ENCODE results near the gene NES. TPM values are rescaled to one million over a fixed set of nuclear protein-coding genes. Genes with fewer than 3 reads are reported as not detected.

NES gene
- total RNA-seq, 2 experiments from 2014 or later: not detected

GRCh38 chr1:156658496-156658895 is 18.7 kb downstream of the NES start:
- POLR2A ChIA-PET: no interaction called here

GRCh38 chr1:156657741-156658319 is 19.4 kb downstream of the NES start:
- ChIA-PET CTCF (interaction anchor here (0.6 to 8.6 kb wide), 13 partner anchors 9 to 157 kb away, joined by 3 to 119 read pairs (median 5); partner anchors contain the start of genes CRABP2, HAPLN2, MEF2D and NES), POLR2A (no interaction called here)

More at GRCh38 chr1:156658496-156658895, 18.7 kb downstream of the NES start:
- CTCF ChIA-PET: interaction anchor here (0.6 to 8.6 kb wide), 11 partner anchors 9 to 53 kb away, joined by 3 to 119 read pairs (median 5); partner anchors contain the start of genes CRABP2, HAPLN2 and NES

- CTCF ChIA-PET: interaction anchor here (0.7 to 8.6 kb wide), 16 partner anchors 8 to 156 kb away, joined by 3 to 119 read pairs (median 4); partner anchors contain the start of genes CRABP2, HAPLN2, MEF2D and NES
These were observed 20.1 kb downstream of the NES start for GRCh38 chr1:156656806-156657740.

GRCh38 chr1:156655904-156656516 is 21.2 kb downstream of the NES start:
- ChIA-PET CTCF (interaction anchor here (0.7 to 8.6 kb wide), 8 partner anchors 9 to 70 kb away, joined by 3 to 119 read pairs (median 4); partner anchors contain the start of gene CRABP2), POLR2A (no interaction called here)

More at GRCh38 chr1:156656806-156657740, 20.1 kb downstream of the NES start:
- POLR2A ChIA-PET: no interaction called here

GRCh38 chr1:156655151-156655903 is 21.9 kb downstream of the NES start:
- CTCF ChIA-PET: interaction anchor here (2.2 to 8.6 kb wide), 2 partner anchors 29 to 71 kb away, joined by 5 to 119 read pairs; no protein-coding TSS in a partner anchor
- POLR2A ChIA-PET: no interaction called here

DNA sequence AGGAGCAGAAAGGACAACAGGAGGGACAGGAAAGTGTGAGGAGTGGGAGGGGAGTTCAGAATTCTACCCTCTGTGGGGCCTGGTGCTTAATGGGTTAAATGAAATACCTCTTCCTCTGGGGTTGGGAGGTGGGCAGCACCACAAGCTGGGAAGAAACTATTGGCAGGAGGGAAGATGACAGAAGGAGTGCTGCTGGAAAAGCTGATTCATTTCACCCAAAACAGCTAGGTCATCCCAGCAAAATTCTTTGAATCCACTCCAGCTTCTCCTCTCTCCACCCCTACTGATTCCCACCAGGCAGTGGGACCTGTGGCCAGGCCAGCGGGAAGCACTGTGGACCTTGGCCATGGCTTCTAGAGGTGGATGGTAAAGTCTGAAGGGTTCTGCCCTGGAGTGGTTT is 22.5 kb downstream of the NES start:
- CTCF ChIA-PET: interaction anchor here (2.2 to 8.6 kb wide), 2 partner anchors 29 to 72 kb away, joined by 5 to 119 read pairs; no protein-coding TSS in a partner anchor
- POLR2A ChIA-PET: no interaction called here

GRCh38 chr1:156652992-156653355 is 24.2 kb downstream of the NES start:
- ChIA-PET CTCF (interaction anchor here (0.8 to 1.5 kb wide), 4 partner anchors 29 to 73 kb away, joined by 3 to 6 read pairs (median 3); no protein-coding TSS in a partner anchor), POLR2A (no interaction called here)

DNA sequence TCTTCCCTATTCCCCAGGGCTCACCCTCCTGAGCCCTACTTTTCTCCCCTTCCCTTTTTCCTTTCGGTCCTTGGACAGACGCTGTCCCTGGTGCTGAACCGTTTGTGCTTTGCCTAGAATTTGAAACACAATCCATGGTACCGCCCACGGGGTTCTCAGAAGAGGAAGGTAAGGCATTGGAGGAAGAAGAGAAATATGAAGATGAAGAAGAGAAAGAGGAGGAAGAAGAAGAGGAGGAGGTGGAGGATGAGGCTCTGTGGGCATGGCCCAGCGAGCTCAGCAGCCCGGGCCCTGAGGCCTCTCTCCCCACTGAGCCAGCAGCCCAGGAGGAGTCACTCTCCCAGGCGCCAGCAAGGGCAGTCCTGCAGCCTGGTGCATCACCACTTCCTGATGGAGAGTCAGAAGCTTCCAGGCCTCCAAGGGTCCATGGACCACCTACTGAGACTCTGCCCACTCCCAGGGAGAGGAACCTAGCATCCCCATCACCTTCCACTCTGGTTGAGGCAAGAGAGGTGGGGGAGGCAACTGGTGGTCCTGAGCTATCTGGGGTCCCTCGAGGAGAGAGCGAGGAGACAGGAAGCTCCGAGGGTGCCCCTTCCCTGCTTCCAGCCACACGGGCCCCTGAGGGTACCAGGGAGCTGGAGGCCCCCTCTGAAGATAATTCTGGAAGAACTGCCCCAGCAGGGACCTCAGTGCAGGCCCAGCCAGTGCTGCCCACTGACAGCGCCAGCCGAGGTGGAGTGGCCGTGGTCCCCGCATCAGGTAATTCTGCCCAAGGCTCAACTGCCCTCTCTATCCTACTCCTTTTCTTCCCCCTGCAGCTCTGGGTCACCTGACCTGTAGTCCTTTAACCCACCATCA is 24.8 kb downstream of the NES start:
- ChIA-PET CTCF (interaction anchor here (0.5 to 1.5 kb wide), 6 partner anchors 25 to 74 kb away, joined by 3 to 6 read pairs (median 3); no protein-coding TSS in a partner anchor), POLR2A (no interaction called here)

DNA sequence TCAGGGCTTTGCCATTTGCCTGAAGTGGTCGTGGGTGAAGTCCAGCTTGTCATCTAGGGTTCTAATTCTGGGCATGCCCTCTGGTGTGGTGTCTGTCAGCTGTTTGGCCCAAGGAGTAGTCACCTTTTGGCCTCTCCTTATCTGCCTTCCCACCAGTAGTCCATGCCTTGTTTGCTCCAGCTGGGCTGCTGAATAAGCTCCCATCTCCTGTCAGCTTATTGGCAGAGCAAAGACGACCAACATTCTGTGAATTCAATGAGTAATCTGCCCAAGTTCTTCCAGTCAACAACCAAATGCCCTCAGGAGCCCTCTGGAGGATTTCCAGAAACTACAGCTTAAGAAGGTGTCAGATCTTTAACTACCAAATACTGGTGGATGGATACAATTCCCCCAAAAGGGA is 28.3 kb downstream of the NES start:
- POLR2A ChIA-PET: interaction anchor here (1.1 kb wide), 1 partner anchor 58 kb away, joined by 3 read pairs; the partner anchor contains the start of gene NAXE
- CTCF ChIA-PET: interaction anchor here (0.7 to 2.6 kb wide), 4 partner anchors 9 to 22 kb away, joined by 4 to 10 read pairs (median 7); no protein-coding TSS in a partner anchor

DNA sequence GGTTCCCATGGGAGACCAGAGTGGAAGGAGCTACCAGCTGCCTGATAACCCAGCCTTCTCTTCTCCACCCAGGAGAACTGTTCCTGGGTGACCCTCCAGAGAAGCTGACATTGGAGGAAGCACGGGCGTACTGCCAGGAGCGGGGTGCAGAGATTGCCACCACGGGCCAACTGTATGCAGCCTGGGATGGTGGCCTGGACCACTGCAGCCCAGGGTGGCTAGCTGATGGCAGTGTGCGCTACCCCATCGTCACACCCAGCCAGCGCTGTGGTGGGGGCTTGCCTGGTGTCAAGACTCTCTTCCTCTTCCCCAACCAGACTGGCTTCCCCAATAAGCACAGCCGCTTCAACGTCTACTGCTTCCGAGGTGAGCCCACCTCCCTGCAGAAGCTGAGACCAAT is 28.7 kb downstream of the NES start:
- CTCF ChIA-PET: interaction anchor here (0.7 to 2.6 kb wide), 5 partner anchors 9 to 25 kb away, joined by 3 to 10 read pairs (median 7); no protein-coding TSS in a partner anchor
- POLR2A ChIA-PET: interaction anchor here (1.1 kb wide), 1 partner anchor 57 kb away, joined by 3 read pairs; the partner anchor contains the start of gene NAXE

DNA sequence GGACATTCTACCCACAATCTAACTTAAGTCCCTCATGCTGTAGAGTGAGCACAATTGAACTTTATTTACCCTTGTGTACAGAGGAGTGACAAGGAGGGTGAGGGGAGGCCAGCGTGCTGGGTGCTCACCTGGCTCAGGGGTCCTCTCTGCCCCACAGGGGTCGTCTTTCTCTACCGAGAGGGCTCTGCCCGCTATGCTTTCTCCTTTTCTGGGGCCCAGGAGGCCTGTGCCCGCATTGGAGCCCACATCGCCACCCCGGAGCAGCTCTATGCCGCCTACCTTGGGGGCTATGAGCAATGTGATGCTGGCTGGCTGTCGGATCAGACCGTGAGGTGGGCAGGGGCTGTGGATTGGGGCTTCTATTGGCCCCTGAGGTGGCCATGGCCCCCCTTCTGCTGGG is 29.9 kb downstream of the NES start:
- CTCF ChIA-PET: interaction anchor here (1.5 kb wide), 1 partner anchor 10 kb away, joined by 4 read pairs; no protein-coding TSS in a partner anchor
- POLR2A ChIA-PET: no interaction called here

DNA sequence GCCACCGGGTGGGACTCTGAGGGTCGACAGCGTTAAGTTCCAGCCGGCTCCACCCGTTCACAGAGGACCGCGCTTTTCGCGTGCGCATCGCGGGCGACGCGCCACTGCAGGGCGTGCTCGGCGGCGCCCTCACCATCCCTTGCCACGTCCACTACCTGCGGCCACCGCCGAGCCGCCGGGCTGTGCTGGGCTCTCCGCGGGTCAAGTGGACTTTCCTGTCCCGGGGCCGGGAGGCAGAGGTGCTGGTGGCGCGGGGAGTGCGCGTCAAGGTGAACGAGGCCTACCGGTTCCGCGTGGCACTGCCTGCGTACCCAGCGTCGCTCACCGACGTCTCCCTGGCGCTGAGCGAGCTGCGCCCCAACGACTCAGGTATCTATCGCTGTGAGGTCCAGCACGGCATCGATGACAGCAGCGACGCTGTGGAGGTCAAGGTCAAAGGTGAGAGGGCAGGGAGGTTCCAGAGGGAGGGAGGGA is 30.4 kb downstream of the NES start:
- POLR2A ChIA-PET: no interaction called here

GRCh38 chr1:156645666-156646065 is 31.5 kb downstream of the NES start:
- POLR2A ChIA-PET: no interaction called here
- CTCF ChIA-PET: interaction anchor here (0.9 to 3.2 kb wide), 6 partner anchors 12 to 193 kb away, joined by 3 to 14 read pairs (median 4); no protein-coding TSS in a partner anchor

More for the DNA sequence above, 30.4 kb downstream of the NES start:
- CTCF ChIA-PET: interaction anchor here (1.5 kb wide), 1 partner anchor 10 kb away, joined by 4 read pairs; no protein-coding TSS in a partner anchor

DNA sequence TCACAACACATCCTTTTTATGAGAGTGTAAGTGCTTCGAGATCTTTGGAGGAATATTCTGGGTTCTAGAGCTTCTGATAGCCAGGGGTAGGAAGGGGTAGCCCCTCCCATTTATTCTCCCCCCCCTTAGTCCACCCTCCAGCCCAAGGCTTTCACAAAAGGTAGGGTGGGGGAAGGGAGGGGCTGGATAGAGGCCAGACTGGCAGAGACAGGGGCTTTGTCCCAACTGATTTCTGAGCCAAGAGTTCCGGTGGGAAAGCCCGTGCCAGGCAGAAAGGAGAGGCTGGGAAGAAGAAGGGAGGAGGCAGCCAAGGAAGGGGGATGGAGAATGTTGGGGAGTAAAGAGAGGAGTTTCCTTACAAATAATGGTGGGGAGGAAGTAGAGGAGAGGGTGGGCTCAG is 32.2 kb downstream of the NES start:
- POLR2A ChIA-PET: no interaction called here
- CTCF ChIA-PET: interaction anchor here (0.9 to 3.2 kb wide), 6 partner anchors 13 to 194 kb away, joined by 3 to 14 read pairs (median 4); no protein-coding TSS in a partner anchor

GRCh38 chr1:156644640-156645039 is 32.6 kb downstream of the NES start:
- ChIA-PET POLR2A (no interaction called here), CTCF (interaction anchor here (1.1 to 3.2 kb wide), 5 partner anchors 13 to 61 kb away, joined by 3 to 14 read pairs (median 6); no protein-coding TSS in a partner anchor)

- ChIA-PET CTCF (interaction anchor here (0.7 to 3.2 kb wide), 7 partner anchors 16 to 83 kb away, joined by 3 to 14 read pairs (median 6); partner anchors contain the start of gene METTL25B), POLR2A (interaction anchor here (1.2 kb wide), 1 partner anchor 40 kb away, joined by 3 read pairs; no protein-coding TSS in a partner anchor)
These were observed 33.1 kb downstream of the NES start for GRCh38 chr1:156644146-156644545.

- ChIA-PET POLR2A (interaction anchor here (1.2 kb wide), 1 partner anchor 40 kb away, joined by 3 read pairs; no protein-coding TSS in a partner anchor), CTCF (interaction anchor here (0.7 to 3.2 kb wide), 10 partner anchors 13 to 84 kb away, joined by 3 to 14 read pairs (median 5); partner anchors contain the start of gene METTL25B)
These were observed 33.5 kb downstream of the NES start for GRCh38 chr1:156643778-156644092.
